Thyroid gland (tissue), 4 donors: ENCODE data around the gene PARP9.

Source experiments
- POLR2A ChIP-seq, 2 donors: fragments of 450-650 bp; IDR thresholded peaks; one replicate each; pipeline ENCODE4 v1.6.1; 2017; ENCODE audit warnings: antibody characterized with exemption in 2 of 2, mild to moderate bottlenecking in 2 of 2, moderate library complexity in 1 of 2
- TF ChIP-seq, protein P1 (sequence below), 6 experiments: fragments of 200-600 bp in 3 of 6; fragments of 450-650 bp in 3 of 6; sonication (generic) in 3 of 6; IDR thresholded peaks; one replicate each; pipeline ENCODE4 v1.5.1; 2016 to 2019; ENCODE audit warnings: antibody characterized with exemption in 6 of 6, mild to moderate bottlenecking in 2 of 6, inconsistent platforms in 1 of 6, moderate library complexity in 1 of 6

DNA sequence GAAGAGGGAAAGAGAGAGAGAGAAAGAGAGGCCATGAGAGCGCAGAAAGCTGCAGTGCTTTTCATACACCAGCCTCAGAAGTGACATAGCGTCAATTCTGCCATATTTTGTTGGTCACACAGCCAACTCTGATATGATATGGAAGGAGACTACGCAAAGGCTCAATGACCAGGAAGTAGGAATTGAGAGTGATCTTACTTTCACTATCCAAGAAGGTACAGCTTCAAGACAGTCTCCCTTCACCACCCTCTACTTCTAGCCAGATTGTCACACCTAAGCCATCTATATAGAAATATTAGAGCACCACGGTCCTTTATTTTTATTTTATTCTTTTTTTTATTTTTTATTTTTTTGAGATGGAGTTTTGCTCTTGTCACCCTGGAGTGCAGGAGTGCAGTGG lies 34.5 kb upstream of the PARP9 start:
- TF ChIP-seq, protein P1, sequence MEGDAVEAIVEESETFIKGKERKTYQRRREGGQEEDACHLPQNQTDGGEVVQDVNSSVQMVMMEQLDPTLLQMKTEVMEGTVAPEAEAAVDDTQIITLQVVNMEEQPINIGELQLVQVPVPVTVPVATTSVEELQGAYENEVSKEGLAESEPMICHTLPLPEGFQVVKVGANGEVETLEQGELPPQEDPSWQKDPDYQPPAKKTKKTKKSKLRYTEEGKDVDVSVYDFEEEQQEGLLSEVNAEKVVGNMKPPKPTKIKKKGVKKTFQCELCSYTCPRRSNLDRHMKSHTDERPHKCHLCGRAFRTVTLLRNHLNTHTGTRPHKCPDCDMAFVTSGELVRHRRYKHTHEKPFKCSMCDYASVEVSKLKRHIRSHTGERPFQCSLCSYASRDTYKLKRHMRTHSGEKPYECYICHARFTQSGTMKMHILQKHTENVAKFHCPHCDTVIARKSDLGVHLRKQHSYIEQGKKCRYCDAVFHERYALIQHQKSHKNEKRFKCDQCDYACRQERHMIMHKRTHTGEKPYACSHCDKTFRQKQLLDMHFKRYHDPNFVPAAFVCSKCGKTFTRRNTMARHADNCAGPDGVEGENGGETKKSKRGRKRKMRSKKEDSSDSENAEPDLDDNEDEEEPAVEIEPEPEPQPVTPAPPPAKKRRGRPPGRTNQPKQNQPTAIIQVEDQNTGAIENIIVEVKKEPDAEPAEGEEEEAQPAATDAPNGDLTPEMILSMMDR (IDR thresholded peaks at IDR 0.05), result no peak
- no peak for TF ChIP-seq POLR2A (IDR thresholded peaks at IDR 0.05)
